HG03520 (cell line): ENCODE measurements around the gene RACGAP1.
"Not testable (repeated sequence)": the region's sequence is repeated elsewhere in the genome, so short reads cannot be mapped to it uniquely, and the experiment has no call there.

ENCODE experiments used
- ATAC-seq: cut with Tn5 transposase; IDR thresholded peaks from one replicate; pipeline ENCODE4 v1.9.1; 2021; ENCODE audit warnings: mild to moderate bottlenecking, moderate library complexity; ENCODE audit not compliant: unreplicated experiment

The RACGAP1 gene

GRCh38 chr12:49987625-49988303 is 37.5 kb downstream of the RACGAP1 start:
- no peak for ATAC-seq

GRCh38 chr12:49986476-49986875 is 38.8 kb downstream of the RACGAP1 start:
- not testable (repeated sequence) for ATAC-seq

GRCh38 chr12:49985981-49986380 is 39.3 kb downstream of the RACGAP1 start:
- no peak for ATAC-seq

- ATAC-seq: no peak
Observed at GRCh38 chr12:49984476-49985359, 40.6 kb downstream of the RACGAP1 start.

GRCh38 chr12:49983892-49984291 is 41.4 kb downstream of the RACGAP1 start:
- no peak for ATAC-seq

- ATAC-seq: no peak
Observed at GRCh38 chr12:49982246-49983087, 42.8 kb downstream of the RACGAP1 start.

- ATAC-seq: no peak
Observed at GRCh38 chr12:49980501-49981349, 44.6 kb downstream of the RACGAP1 start.

GRCh38 chr12:49979791-49980190 is 45.5 kb downstream of the RACGAP1 start:
- ATAC-seq: no peak

- no peak for ATAC-seq
Observed at GRCh38 chr12:49979016-49979586, 46.2 kb downstream of the RACGAP1 start.

GRCh38 chr12:49978125-49978524 is 47.2 kb downstream of the RACGAP1 start:
- no peak for ATAC-seq

GRCh38 chr12:49976557-49976956 is 48.7 kb downstream of the RACGAP1 start:
- ATAC-seq: no peak

GRCh38 chr12:49975318-49975761 is 50.0 kb downstream of the RACGAP1 start:
- no peak for ATAC-seq

- ATAC-seq: no peak
Observed at GRCh38 chr12:49974677-49975317, 50.5 kb downstream of the RACGAP1 start.

GRCh38 chr12:49974231-49974675 is 51.0 kb downstream of the RACGAP1 start:
- ATAC-seq: no peak

GRCh38 chr12:49973361-49973830 is 51.9 kb downstream of the RACGAP1 start:
- no peak for ATAC-seq

- ATAC-seq: no peak
Observed at GRCh38 chr12:49972641-49973360, 52.5 kb downstream of the RACGAP1 start, which contains the start of gene AQP6. Gene AQP6, plus strand, starts transcription at chr12:49972947. Its CDS starts 227 bp downstream, at chr12:49973174.

- ATAC-seq: no peak
Observed at GRCh38 chr12:49972129-49972528, 53.2 kb downstream of the RACGAP1 start.

- no peak for ATAC-seq
Observed at GRCh38 chr12:49971141-49971540, 54.2 kb downstream of the RACGAP1 start.
